Liver (tissue), 9 donors: ENCODE results near the gene TM4SF1. TPM values are rescaled to one million over a fixed set of nuclear protein-coding genes. Genes with fewer than 3 reads are reported as not detected.

ENCODE experiments used
- DNase-seq: peaks from one replicate; pipeline ENCODE4 v3.0.0-alpha.2; 2017; ENCODE audit warnings: low spot score
- H3K27ac ChIP-seq, 2 donors: one replicate each; pipeline ENCODE4 v1.7.0; 2013; ENCODE audit warnings: inconsistent platforms in 2 of 2, low read length in 2 of 2, control low read depth in 1 of 2, low read depth in 1 of 2, mild to moderate bottlenecking in 1 of 2
- H3K27me3 ChIP-seq, 4 donors: one replicate each; pipeline versions ENCODE4 v1.6.1 to v1.7.0; 2013; ENCODE audit warnings: low read length in 3 of 4, inconsistent platforms in 1 of 4, mild to moderate bottlenecking in 1 of 4, moderate library complexity in 1 of 4; ENCODE audit not compliant: control insufficient read depth in 4 of 4, insufficient read depth in 4 of 4
- H3K36me3 ChIP-seq, 4 donors: one replicate each; pipeline versions ENCODE4 v1.6.1 to v1.7.0; 2013; ENCODE audit warnings: low read length in 3 of 4, mild to moderate bottlenecking in 3 of 4, low read depth in 1 of 4, moderate library complexity in 1 of 4; ENCODE audit not compliant: control insufficient read depth in 4 of 4, insufficient read depth in 3 of 4
- H3K4me1 ChIP-seq, 4 donors: one replicate each; pipeline versions ENCODE4 v1.6.1 to v1.7.0; 2013; ENCODE audit warnings: low read length in 3 of 4, mild to moderate bottlenecking in 3 of 4, moderate library complexity in 1 of 4; ENCODE audit not compliant: control insufficient read depth in 4 of 4, insufficient read depth in 4 of 4
- H3K4me3 ChIP-seq, 3 donors: one replicate each; pipeline versions ENCODE4 v1.6.1 to v1.7.0; 2013; ENCODE audit warnings: low read length in 3 of 3, control low read depth in 1 of 3, low read depth in 1 of 3, mild to moderate bottlenecking in 1 of 3
- H3K9ac ChIP-seq, 2 donors: one replicate each; pipeline ENCODE4 v1.7.0; 2013; ENCODE audit warnings: low read length in 2 of 2, mild to moderate bottlenecking in 2 of 2, moderate library complexity in 2 of 2, control low read depth in 1 of 2, low read depth in 1 of 2
- H3K9me3 ChIP-seq, 4 donors: one replicate each; pipeline versions ENCODE4 v1.6.1 to v1.7.0; 2013; ENCODE audit warnings: low read length in 3 of 4; ENCODE audit not compliant: control insufficient read depth in 4 of 4
- ATF3 ChIP-seq: IDR thresholded peaks from 2 replicates; pipeline ENCODE4 v1.6.1; 2016; ENCODE audit warnings: antibody characterized with exemption
- CTCF ChIP-seq: fragments of 150-350 bp; IDR thresholded peaks from 2 replicates; pipeline ENCODE4 v1.5.1; 2017; ENCODE audit warnings: improper control_type of control experiment, low read depth, low read length; ENCODE audit not compliant: missing input control
- EGR1 ChIP-seq, 2 donors: IDR thresholded peaks; 2 replicates each; pipeline ENCODE4 v1.6.1; 2016 to 2018; ENCODE audit warnings: antibody characterized with exemption in 2 of 2, low read depth in 2 of 2
- FOXA2 ChIP-seq: IDR thresholded peaks from 2 replicates; pipeline ENCODE4 v1.6.1; 2016; ENCODE audit warnings: antibody characterized with exemption
- GABPA ChIP-seq, 2 donors: IDR thresholded peaks in 1 of 2; conservative IDR thresholded peaks in 1 of 2; 2 replicates each; pipeline ENCODE4 v1.6.1; 2016; ENCODE audit warnings: antibody characterized with exemption in 2 of 2, mild to moderate bottlenecking in 1 of 2, moderate library complexity in 1 of 2
- HNF4A ChIP-seq, 2 donors: conservative IDR thresholded peaks; 2 replicates each; pipeline ENCODE4 v1.6.1; 2016; ENCODE audit warnings: antibody characterized with exemption in 2 of 2, mild to moderate bottlenecking in 2 of 2
- HNF4G ChIP-seq: IDR thresholded peaks from 2 replicates; pipeline ENCODE4 v1.6.1; 2016; ENCODE audit warnings: antibody characterized with exemption
- JUND ChIP-seq, 2 donors: IDR thresholded peaks; 2 replicates each; pipeline ENCODE4 v1.6.1; 2016; ENCODE audit warnings: antibody characterized with exemption in 2 of 2
- MAX ChIP-seq: IDR thresholded peaks from 2 replicates; pipeline ENCODE4 v1.6.1; 2016; ENCODE audit warnings: antibody characterized with exemption
- NR2F2 ChIP-seq: IDR thresholded peaks from 2 replicates; pipeline ENCODE4 v1.6.1; 2016; ENCODE audit warnings: antibody characterized with exemption
- RAD21 ChIP-seq, 2 donors: IDR thresholded peaks; 2 replicates each; pipeline ENCODE4 v1.6.1; 2016; ENCODE audit warnings: antibody characterized with exemption in 2 of 2, mild to moderate bottlenecking in 2 of 2
- REST ChIP-seq: IDR thresholded peaks from 2 replicates; pipeline ENCODE4 v1.6.1; 2016; ENCODE audit warnings: antibody characterized with exemption, mild to moderate bottlenecking
- RXRA ChIP-seq, 2 donors: IDR thresholded peaks; 2 replicates each; pipeline ENCODE4 v1.6.1; 2017 to 2018; ENCODE audit warnings: antibody characterized with exemption in 2 of 2, mild to moderate bottlenecking in 1 of 2
- SP1 ChIP-seq: IDR thresholded peaks from 2 replicates; pipeline ENCODE4 v1.6.1; 2018; ENCODE audit warnings: antibody characterized with exemption, mild to moderate bottlenecking
- TAF1 ChIP-seq: conservative IDR thresholded peaks from 2 replicates; pipeline ENCODE4 v1.6.1; 2016; ENCODE audit warnings: antibody characterized with exemption, mild to moderate bottlenecking
- YY1 ChIP-seq: IDR thresholded peaks from 2 replicates; pipeline ENCODE4 v1.6.1; 2016; ENCODE audit warnings: antibody characterized with exemption, mild to moderate bottlenecking
- WGBS: extraction: QIAGEN DNeasy Blood & Tissue Kit; methylation state at CpG from one replicate; pipeline ENCODE4 v1.1.7; 2013; 5-methylcytosine and 5-hydroxymethylcytosine counted together
- polyA plus RNA-seq, 2 donors: library from polyadenylated mRNA; stranded (reverse) in 1 of 2; unstranded in 1 of 2; fragments of 200-250 nt in 1 of 2; fragments of >200 nt in 1 of 2; fragmentation: Nextera tagmentation in 1 of 2; extraction: Ambion mirVana in 1 of 2; gene quantifications; one replicate each; pipeline versions ENCODE4 v1.2.1 to v1.2.3, GENCODE V29; 2013 to 2015
- total RNA-seq, 2 donors: library from RNA; depleted of rRNA; stranded (reverse); fragments of >200 nt; gene quantifications; one replicate each; pipeline ENCODE4 v1.2.3, GENCODE V29; 2014
- TF ChIP-seq, protein P1 (sequence below): IDR thresholded peaks from 2 replicates; pipeline ENCODE4 v1.6.1; 2016; ENCODE audit warnings: antibody characterized with exemption
- donor health status: healthy.
- donor health status: healthy.
- donor health status: healthy.
- donor health status: healthy.
- donor health status: healthy.

Gene TM4SF1
- total and polyA plus RNA-seq, 4 donors: 20.0 to 31.5 (median 25.1) TPM

DNA sequence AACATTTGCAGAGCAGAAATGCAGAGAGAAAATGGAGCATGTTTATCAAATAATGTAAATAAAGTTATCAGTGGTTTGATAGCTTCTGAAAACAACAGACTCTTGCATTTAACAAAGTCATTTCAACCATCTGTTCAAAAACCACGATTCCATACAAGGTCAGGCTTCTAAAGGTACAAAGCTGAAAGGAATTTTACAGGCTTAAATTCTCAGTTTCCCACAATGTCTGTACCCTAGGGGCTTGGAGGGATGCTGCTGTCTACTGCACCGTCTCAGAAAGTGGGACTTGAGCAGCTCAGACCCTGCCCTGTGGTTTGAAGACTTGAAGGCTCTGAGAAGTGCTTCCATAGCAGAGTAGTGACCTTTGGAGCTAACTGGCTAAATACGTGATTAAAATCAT, 30.4 kb upstream of the TM4SF1 start:
- TF ChIP-seq YY1 (peak; percentile 60), HNF4G (no peak), NR2F2 (no peak), REST (no peak), JUND (IDR thresholded peaks at IDR 0.05) (no peak), SP1 (no peak), EGR1 (IDR thresholded peaks at IDR 0.05; ENCODE audit: low read depth in 2 of 2) (no peak), HNF4A (conservative IDR thresholded peaks at IDR 0.05) (peak in 1 of 2 donors; percentile 25), RAD21 (IDR thresholded peaks at IDR 0.05) (no peak), GABPA (IDR thresholded peaks at IDR 0.05 in 1 of 2, conservative IDR thresholded peaks at IDR 0.05 in 1 of 2) (no peak), RXRA (IDR thresholded peaks at IDR 0.05) (peak in 1 of 2 donors; percentile 5), TAF1 (no peak), ATF3 (no peak), MAX (no peak), CTCF (no peak), FOXA2 (peak; percentile 32)
- TF ChIP-seq, protein P1, sequence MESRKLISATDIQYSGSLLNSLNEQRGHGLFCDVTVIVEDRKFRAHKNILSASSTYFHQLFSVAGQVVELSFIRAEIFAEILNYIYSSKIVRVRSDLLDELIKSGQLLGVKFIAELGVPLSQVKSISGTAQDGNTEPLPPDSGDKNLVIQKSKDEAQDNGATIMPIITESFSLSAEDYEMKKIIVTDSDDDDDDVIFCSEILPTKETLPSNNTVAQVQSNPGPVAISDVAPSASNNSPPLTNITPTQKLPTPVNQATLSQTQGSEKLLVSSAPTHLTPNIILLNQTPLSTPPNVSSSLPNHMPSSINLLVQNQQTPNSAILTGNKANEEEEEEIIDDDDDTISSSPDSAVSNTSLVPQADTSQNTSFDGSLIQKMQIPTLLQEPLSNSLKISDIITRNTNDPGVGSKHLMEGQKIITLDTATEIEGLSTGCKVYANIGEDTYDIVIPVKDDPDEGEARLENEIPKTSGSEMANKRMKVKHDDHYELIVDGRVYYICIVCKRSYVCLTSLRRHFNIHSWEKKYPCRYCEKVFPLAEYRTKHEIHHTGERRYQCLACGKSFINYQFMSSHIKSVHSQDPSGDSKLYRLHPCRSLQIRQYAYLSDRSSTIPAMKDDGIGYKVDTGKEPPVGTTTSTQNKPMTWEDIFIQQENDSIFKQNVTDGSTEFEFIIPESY: no peak
- Histone ChIP-seq H3K4me1 (peaks cover 3 to 18% (median 16%) of the 10 kb centered on the region in 4 donors), H3K9ac (no peak overlapping the region), H3K27ac (no peak overlapping the region), H3K36me3 (no peaks in the 10 kb centered on the region), H3K27me3 (no peaks in the 10 kb centered on the region), H3K4me3 (no peak overlapping the region), H3K9me3 (no peaks in the 10 kb centered on the region)
- DNase-seq: no peak
- WGBS: 31% methylated on average over 3 of the region's 3 CpGs
